ENCODE data around the gene TMEM38B. TPM values are rescaled to one million over a fixed set of nuclear protein-coding genes. Genes with fewer than 3 reads are reported as not detected.
"Not testable (repeated sequence)": the region's sequence is repeated elsewhere in the genome, so short reads cannot be mapped to it uniquely, and the experiment has no call there.

TMEM38B gene
- total RNA-seq, 4 donors from 2014 or later, result 38.4 to 80.9 (median 60.2) TPM

- Histone ChIP-seq H3K9me3 (no peaks in the 10 kb centered on the region), H3K27ac (no peak overlapping the region), H3K4me1 (no peaks in the 10 kb centered on the region), H3K4me3 (replicated peaks in 1 of 3) (no peak overlapping the region), H3K27me3 (no peaks in the 10 kb centered on the region), H3K36me3 (no peaks in the 10 kb centered on the region)
- DNase-seq, result no peak
- WGBS, 2 donors, result 88 to 93% methylated on average over 12 of the region's 12 CpGs
- TF ChIP-seq CTCF (IDR thresholded peaks at IDR 0.05) (no peak), POLR2A (IDR thresholded peaks at IDR 0.05) (no peak)
- intact Hi-C loops (cut with DNase I), result no loop called here
These were observed 63.3 kb downstream of the TMEM38B start for GRCh38 chr9:105757496-105758251.

- DNase-seq, result no peak
- WGBS, 2 donors, result 96 to 97% methylated on average over 8 of the region's 8 CpGs
- Histone ChIP-seq H3K36me3 (no peaks in the 10 kb centered on the region), H3K9me3 (no peaks in the 10 kb centered on the region), H3K4me1 (no peaks in the 10 kb centered on the region), H3K27me3 (no peaks in the 10 kb centered on the region), H3K4me3 (replicated peaks in 1 of 3) (no peak overlapping the region), H3K27ac (no peak overlapping the region)
- TF ChIP-seq POLR2A (IDR thresholded peaks at IDR 0.05) (no peak), CTCF (IDR thresholded peaks at IDR 0.05) (no peak)
- intact Hi-C loops (cut with DNase I), result no loop called here
These were observed 65.7 kb downstream of the TMEM38B start for GRCh38 chr9:105760053-105760452.

GRCh38 chr9:105782561-105783494 lies 88.5 kb downstream of the TMEM38B start:
- 94 to 97% methylated on average over 19 to 20 of the region's 27 CpGs for WGBS, 2 donors
- not testable (repeated sequence) for H3K4me3 ChIP-seq (replicated peaks in 1 of 3)

GRCh38 chr9:105783495-105783872 lies 89.1 kb downstream of the TMEM38B start:
- WGBS, 2 donors, result 89 to 95% methylated on average over 6 of the region's 6 CpGs
- H3K4me3 ChIP-seq (replicated peaks in 1 of 3); H3K36me3 ChIP-seq; H3K4me1 ChIP-seq; DNase-seq; H3K27ac ChIP-seq; intact Hi-C loops (cut with DNase I); H3K27me3 ChIP-seq; H3K9me3 ChIP-seq: not testable (repeated sequence)

More at GRCh38 chr9:105782561-105783494, 88.5 kb downstream of the TMEM38B start:
- H3K27ac ChIP-seq; H3K36me3 ChIP-seq; DNase-seq; H3K27me3 ChIP-seq; H3K4me1 ChIP-seq; H3K9me3 ChIP-seq; intact Hi-C loops (cut with DNase I): not testable (repeated sequence)

- DNase-seq; intact Hi-C loops (cut with DNase I); H3K27ac ChIP-seq; H3K4me3 ChIP-seq (replicated peaks in 1 of 3); H3K9me3 ChIP-seq; H3K4me1 ChIP-seq; H3K36me3 ChIP-seq; H3K27me3 ChIP-seq: not testable (repeated sequence)
- WGBS, 2 donors, result 83 to 88% methylated on average over 2 of the region's 2 CpGs
These were observed 92.5 kb downstream of the TMEM38B start for GRCh38 chr9:105786796-105787195.

- WGBS, 2 donors, result 66 to 78% methylated on average over 3 of the region's 3 CpGs
- no peak for DNase-seq
- Histone ChIP-seq H3K36me3 (no peaks in the 10 kb centered on the region), H3K4me1 (no peaks in the 10 kb centered on the region), H3K27me3 (no peaks in the 10 kb centered on the region), H3K27ac (no peak overlapping the region), H3K9me3 (no peaks in the 10 kb centered on the region), H3K4me3 (replicated peaks in 1 of 3) (no peak overlapping the region)
- intact Hi-C loops (cut with DNase I), result no loop called here
- TF ChIP-seq CTCF (IDR thresholded peaks at IDR 0.05) (no peak), POLR2A (IDR thresholded peaks at IDR 0.05) (no peak)
These were observed 121.9 kb downstream of the TMEM38B start for GRCh38 chr9:105816202-105816744.

All from thyroid gland (tissue), 4 donors.